ENCODE measurements around the gene CCR5AS.
"Not testable (repeated sequence)": the region's sequence is repeated elsewhere in the genome, so short reads cannot be mapped to it uniquely, and the experiment has no call there.

Gene CCR5AS

GRCh38 chr3:46429250-46429649, 22.4 kb upstream of the CCR5AS start:
- DNase-seq = no peak

- no peak for DNase-seq
Measured at GRCh38 chr3:46427916-46428833, 21.3 kb upstream of the CCR5AS start.

GRCh38 chr3:46427404-46427803, 20.5 kb upstream of the CCR5AS start:
- not testable (repeated sequence) for DNase-seq

- DNase-seq = not testable (repeated sequence)
Measured at GRCh38 chr3:46426476-46426875, 19.6 kb upstream of the CCR5AS start.

GRCh38 chr3:46423588-46423987, 16.7 kb upstream of the CCR5AS start:
- no peak for DNase-seq

GRCh38 chr3:46422617-46423016, 15.8 kb upstream of the CCR5AS start:
- DNase-seq = no peak

GRCh38 chr3:46420931-46421330, 14.1 kb upstream of the CCR5AS start:
- no peak for DNase-seq

GRCh38 chr3:46419816-46420215, 12.9 kb upstream of the CCR5AS start:
- DNase-seq = no peak

GRCh38 chr3:46417841-46418611, 11.2 kb upstream of the CCR5AS start:
- DNase-seq = no peak

- no peak for DNase-seq
Measured at GRCh38 chr3:46416811-46417510, 10.1 kb upstream of the CCR5AS start.

GRCh38 chr3:46416125-46416810, 9.4 kb upstream of the CCR5AS start:
- no peak for DNase-seq

GRCh38 chr3:46414739-46415138, 7.9 kb upstream of the CCR5AS start:
- no peak for DNase-seq

GRCh38 chr3:46413951-46414350, 7.1 kb upstream of the CCR5AS start:
- no peak for DNase-seq

GRCh38 chr3:46412786-46413298, 6.0 kb upstream of the CCR5AS start:
- DNase-seq = peak; percentile 8

- no peak for DNase-seq
Measured at GRCh38 chr3:46411271-46411670, 4.4 kb upstream of the CCR5AS start.

- DNase-seq = no peak
Measured at GRCh38 chr3:46410669-46411068, 3.8 kb upstream of the CCR5AS start.

GRCh38 chr3:46409739-46410489, 3.0 kb upstream of the CCR5AS start:
- no peak for DNase-seq

- DNase-seq = no peak
Measured at GRCh38 chr3:46408853-46409252, 2.0 kb upstream of the CCR5AS start.

- no peak for DNase-seq
Measured at GRCh38 chr3:46407970-46408369, 1.1 kb upstream of the CCR5AS start.

GRCh38 chr3:46406443-46406787, 451 bp downstream of the CCR5AS start:
- DNase-seq = no peak

- DNase-seq = no peak
Measured at GRCh38 chr3:46405301-46406019, 1.4 kb downstream of the CCR5AS start.

Measured in skin of body (tissue), 1 donor.